Measurements from ENCODE around the gene RAI14.

Gene RAI14

GRCh38 chr5:34831303-34831702, 175.2 kb downstream of the RAI14 start:
- DNase-seq: no peak

- DNase-seq: no peak
Observed at GRCh38 chr5:34832568-34832967, 176.4 kb downstream of the RAI14 start.

GRCh38 chr5:34833090-34833489, 177.0 kb downstream of the RAI14 start:
- DNase-seq: no peak

GRCh38 chr5:34833976-34834793, 178.1 kb downstream of the RAI14 start:
- DNase-seq: no peak

GRCh38 chr5:34834794-34835089, 178.6 kb downstream of the RAI14 start:
- DNase-seq: no peak

- DNase-seq: no peak
Observed at GRCh38 chr5:34835664-34836063, 179.5 kb downstream of the RAI14 start.

- peak; percentile 99 for DNase-seq
Observed at GRCh38 chr5:34838785-34839714, 182.9 kb downstream of the RAI14 start, which contains the start of gene TTC23L. TTC23L (plus strand) TSS chr5:34839164; CDS start chr5:34840672, 1,508 bp downstream.

GRCh38 chr5:34841816-34842215, 185.7 kb downstream of the RAI14 start:
- DNase-seq: no peak

GRCh38 chr5:34842554-34842953, 186.4 kb downstream of the RAI14 start:
- DNase-seq: no peak

GRCh38 chr5:34843497-34843896, 187.4 kb downstream of the RAI14 start:
- no peak for DNase-seq

GRCh38 chr5:34844106-34844505, 188.0 kb downstream of the RAI14 start:
- DNase-seq: no peak

- DNase-seq: no peak
Observed at GRCh38 chr5:34844999-34845398, 188.9 kb downstream of the RAI14 start.

GRCh38 chr5:34847056-34847455, 190.9 kb downstream of the RAI14 start:
- no peak for DNase-seq

- no peak for DNase-seq
Observed at GRCh38 chr5:34847552-34847951, 191.4 kb downstream of the RAI14 start.

GRCh38 chr5:34848230-34848629, 192.1 kb downstream of the RAI14 start:
- DNase-seq: no peak

- DNase-seq: no peak
Observed at GRCh38 chr5:34849253-34849652, 193.1 kb downstream of the RAI14 start.

- DNase-seq: peak; percentile 99
Observed at GRCh38 chr5:34854459-34855174, 198.5 kb downstream of the RAI14 start.

- no peak for DNase-seq
Observed at GRCh38 chr5:34857161-34857560, 201.0 kb downstream of the RAI14 start.

GRCh38 chr5:34857894-34858293, 201.8 kb downstream of the RAI14 start:
- DNase-seq: no peak

GRCh38 chr5:34858790-34859189, 202.7 kb downstream of the RAI14 start:
- no peak for DNase-seq

GRCh38 chr5:34859253-34859652, 203.1 kb downstream of the RAI14 start:
- DNase-seq: no peak

- DNase-seq: no peak
Observed at GRCh38 chr5:34863946-34864345, 207.8 kb downstream of the RAI14 start.

- no peak for DNase-seq
Observed at GRCh38 chr5:34865091-34865490, 209.0 kb downstream of the RAI14 start.

Measured in NCI-H748 treated with DMSO at 0.1 percent for 48 hours (cell line).